ENCODE results near the gene HSD3B2. TPM values are rescaled to one million over a fixed set of nuclear protein-coding genes. Genes with fewer than 3 reads are reported as not detected.

The HSD3B2 gene
- total and polyA plus RNA-seq, 2 of the 8 experiments (the other 6 are each of a cell fraction or from before 2014, with no cell fraction given) = not detected

DNA sequence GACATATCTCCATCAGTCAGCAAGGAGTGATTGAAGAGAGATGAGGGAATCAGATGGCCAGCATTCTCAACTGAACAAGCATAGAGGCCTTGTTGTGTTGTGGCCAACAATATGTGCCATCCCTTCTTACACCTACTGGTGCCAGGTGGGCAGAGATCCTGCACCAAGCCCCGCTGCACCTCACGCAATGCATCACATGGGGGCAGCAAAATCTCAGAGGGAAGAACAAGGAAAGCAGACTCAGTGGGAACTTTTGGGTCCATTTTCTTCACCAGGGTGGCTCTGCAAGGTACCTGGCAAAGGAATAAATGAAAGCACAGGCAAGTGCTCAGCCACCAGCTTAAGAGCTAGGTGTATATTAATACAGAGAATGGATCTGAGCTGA is 33.2 kb downstream of the HSD3B2 start:
- Histone ChIP-seq H3K4ac (replicated peaks; ENCODE audit: insufficient read length, low read depth, low read length) (no peak overlapping the region), H3K4me1 (replicated peaks in 1 of 4; ENCODE audit: control insufficient read depth in 3 of 4, insufficient read depth in 4 of 4, low read length in 3 of 4) (peaks cover 0 to 2% (median 0%) of the 10 kb centered on the region in 4 experiments; a peak in 2 of 7 replicates), H2AFZ (ENCODE audit: low read length) (no peak overlapping the region), H4K20me1 (replicated peaks in 1 of 2; ENCODE audit: control insufficient read depth in 1 of 2, insufficient read depth in 2 of 2, low read length in 2 of 2) (no peaks in the 10 kb centered on the region), H3K36me3 (ENCODE audit: control insufficient read depth in 2 of 4, insufficient read depth in 4 of 4, low read length in 3 of 4) (no peaks in the 10 kb centered on the region), H2BK5ac (ENCODE audit: low read depth, low read length) (no peak overlapping the region), H3K18ac (ENCODE audit: extremely low read depth, low read length) (no peak overlapping the region), H3K27me3 (replicated peaks in 1 of 4; ENCODE audit: control insufficient read depth in 3 of 4, extremely low read depth in 1 of 4, insufficient read depth in 3 of 4, low read length in 3 of 4) (no peaks in the 10 kb centered on the region), H2BK120ac (replicated peaks; ENCODE audit: low read depth, low read length) (no peak overlapping the region), H3K23me2 (ENCODE audit: low read depth, low read length) (peaks cover 2% of the 10 kb centered on the region; the same call in 1 of the 2 replicates), H3K14ac (ENCODE audit: insufficient read length) (no peak overlapping the region), H2AK5ac (ENCODE audit: low read depth, low read length) (no peak overlapping the region), H4K5ac (ENCODE audit: insufficient read length, low read depth, low read length) (no peak overlapping the region), H3K4me3 (ENCODE audit: extremely low read depth in 1 of 4, insufficient read depth in 2 of 4, low read depth in 3 of 4, low read length in 4 of 4) (no peak overlapping the region), H3K9me3 (ENCODE audit: insufficient read depth in 2 of 2, low read depth in 1 of 2, low read length in 1 of 2) (no peaks in the 10 kb centered on the region), H2BK15ac (ENCODE audit: low read length) (no peak overlapping the region), H3K79me1 (ENCODE audit: low read depth, low read length) (no peaks in the 10 kb centered on the region), H2BK12ac (ENCODE audit: low read depth, low read length) (no peak overlapping the region), H3K4me2 (ENCODE audit: insufficient read depth in 1 of 2, low read depth in 2 of 2, low read length in 2 of 2) (no peak overlapping the region), H4K8ac (ENCODE audit: extremely low read depth, insufficient read depth, low read length) (no peak overlapping the region), H3K23ac (ENCODE audit: insufficient read length) (no peak overlapping the region), H3K27ac (ENCODE audit: low read depth, low read length) (no peak overlapping the region), H4K91ac (replicated peaks; ENCODE audit: insufficient read length, low read length) (no peak overlapping the region), H3K79me2 (ENCODE audit: control insufficient read depth in 1 of 2, insufficient read depth in 2 of 2, low read length in 2 of 2) (no peaks in the 10 kb centered on the region), H3K9ac (replicated peaks in 1 of 4; ENCODE audit: extremely low read depth in 1 of 4, low read depth in 3 of 4, low read length in 3 of 4) (no peak overlapping the region), H2BK20ac (ENCODE audit: low read length) (no peak overlapping the region), H3K56ac (replicated peaks; ENCODE audit: insufficient read length, low read depth, low read length) (no peak overlapping the region)
- no peak for TF ChIP-seq NRF1 (IDR thresholded peaks at IDR 0.05; ENCODE audit: low read depth, low read length)
- TF ChIP-seq, protein P1, sequence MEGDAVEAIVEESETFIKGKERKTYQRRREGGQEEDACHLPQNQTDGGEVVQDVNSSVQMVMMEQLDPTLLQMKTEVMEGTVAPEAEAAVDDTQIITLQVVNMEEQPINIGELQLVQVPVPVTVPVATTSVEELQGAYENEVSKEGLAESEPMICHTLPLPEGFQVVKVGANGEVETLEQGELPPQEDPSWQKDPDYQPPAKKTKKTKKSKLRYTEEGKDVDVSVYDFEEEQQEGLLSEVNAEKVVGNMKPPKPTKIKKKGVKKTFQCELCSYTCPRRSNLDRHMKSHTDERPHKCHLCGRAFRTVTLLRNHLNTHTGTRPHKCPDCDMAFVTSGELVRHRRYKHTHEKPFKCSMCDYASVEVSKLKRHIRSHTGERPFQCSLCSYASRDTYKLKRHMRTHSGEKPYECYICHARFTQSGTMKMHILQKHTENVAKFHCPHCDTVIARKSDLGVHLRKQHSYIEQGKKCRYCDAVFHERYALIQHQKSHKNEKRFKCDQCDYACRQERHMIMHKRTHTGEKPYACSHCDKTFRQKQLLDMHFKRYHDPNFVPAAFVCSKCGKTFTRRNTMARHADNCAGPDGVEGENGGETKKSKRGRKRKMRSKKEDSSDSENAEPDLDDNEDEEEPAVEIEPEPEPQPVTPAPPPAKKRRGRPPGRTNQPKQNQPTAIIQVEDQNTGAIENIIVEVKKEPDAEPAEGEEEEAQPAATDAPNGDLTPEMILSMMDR (IDR thresholded peaks at IDR 0.05; ENCODE audit: control extremely low read depth in 1 of 3, insufficient read depth in 1 of 3, low read depth in 1 of 3, low read length in 3 of 3) = peak; percentile 70 to 80 (median 72)
- TF ChIP-seq JUN (IDR thresholded peaks at IDR 0.05; ENCODE audit: low read depth, low read length) = no peak
- no peak for TF ChIP-seq HDAC6 (IDR thresholded peaks at IDR 0.05; ENCODE audit: low read depth, low read length)
- no peak for TF ChIP-seq KDM4A (IDR thresholded peaks at IDR 0.05; ENCODE audit: low read depth, low read length, severe bottlenecking)
- peak; percentile 46 to 63 for TF ChIP-seq RAD21 (IDR thresholded peaks at IDR 0.05 in 1 of 2, conservative IDR thresholded peaks at IDR 0.05 in 1 of 2; ENCODE audit: low read depth in 2 of 2, low read length in 2 of 2)
- no peak for TF ChIP-seq NANOG (IDR thresholded peaks at IDR 0.05; ENCODE audit: insufficient read depth, low read depth, low read length, poor library complexity, severe bottlenecking)
- 61% methylated on average over 2 of the region's 2 CpGs; no CpG with 5 or more reads in 1 of the 2 experiments for WGBS, 2 experiments (ENCODE audit: extremely low coverage in 1 of 2, insufficient coverage in 1 of 2, insufficient read length in 1 of 2, insufficient replicate concordance in 2 of 2, low coverage in 1 of 2, low lambda C conversion rate in 2 of 2, missing lambda C conversion rate in 1 of 2)
- FAIRE-seq (no peak), DNase-seq (ENCODE audit: low read depth in 1 of 2, low spot score in 2 of 2) (peak in 1 of 2 experiments; percentile 77)
- CTCF ChIA-PET (ENCODE audit: partially characterized antibody) = interaction anchor here (1.0 to 7.0 kb wide), 8 partner anchors 10 to 78 kb away, joined by 3 to 31 read pairs (median 5); no protein-coding TSS in a partner anchor
- POLR2A ChIA-PET (ENCODE audit: partially characterized antibody) = no interaction called here

Data from H1 (cell line).